ENCODE results near the gene DHX58.
"Not testable (repeated sequence)": the region's sequence is repeated elsewhere in the genome, so short reads cannot be mapped to it uniquely, and the experiment has no call there.

DHX58 gene

GRCh38 chr17:42112552-42113176 is at the start of gene DHX58:
DHX58 (minus strand) TSS chr17:42112714; CDS start chr17:42111892, 822 bp downstream.
- FAIRE-seq, result no peak
- DNase-seq (ENCODE audit: insufficient read length, low spot score), result peak; percentile 41

- DNase-seq (ENCODE audit: insufficient read length, low spot score) (no peak), FAIRE-seq (no peak)
Observed at GRCh38 chr17:42160531-42160910, 48.0 kb upstream of the DHX58 start.

GRCh38 chr17:42159796-42160530 is 47.4 kb upstream of the DHX58 start:
- DNase-seq (ENCODE audit: insufficient read length, low spot score) (no peak), FAIRE-seq (no peak)

- FAIRE-seq, result peak; percentile 57
- no peak for DNase-seq (ENCODE audit: insufficient read length, low spot score)
Observed at GRCh38 chr17:42155614-42156045, 43.1 kb upstream of the DHX58 start.

GRCh38 chr17:42153919-42154742 is 41.6 kb upstream of the DHX58 start:
- FAIRE-seq, result peak; percentile 57
- no peak for DNase-seq (ENCODE audit: insufficient read length, low spot score)

GRCh38 chr17:42146911-42147607 is 34.5 kb upstream of the DHX58 start:
- no peak for DNase-seq (ENCODE audit: insufficient read length, low spot score)
- FAIRE-seq, result no peak

GRCh38 chr17:42143138-42143537 is 30.6 kb upstream of the DHX58 start:
- FAIRE-seq; DNase-seq (ENCODE audit: insufficient read length, low spot score): not testable (repeated sequence)

- FAIRE-seq, result peak; percentile 97
- DNase-seq (ENCODE audit: insufficient read length, low spot score), result peak; percentile 76
Observed at GRCh38 chr17:42142371-42142896, 29.9 kb upstream of the DHX58 start.

GRCh38 chr17:42141382-42141781 is 28.9 kb upstream of the DHX58 start:
- DNase-seq (ENCODE audit: insufficient read length, low spot score) (no peak), FAIRE-seq (peak; percentile 86)

- FAIRE-seq; DNase-seq (ENCODE audit: insufficient read length, low spot score): not testable (repeated sequence)
Observed at GRCh38 chr17:42140690-42141089, 28.2 kb upstream of the DHX58 start.

- DNase-seq (ENCODE audit: insufficient read length, low spot score), result no peak
- no peak for FAIRE-seq
Observed at GRCh38 chr17:42138749-42139492, 26.4 kb upstream of the DHX58 start.

GRCh38 chr17:42136654-42137051 is 24.1 kb upstream of the DHX58 start:
- FAIRE-seq (no peak), DNase-seq (ENCODE audit: insufficient read length, low spot score) (no peak)

GRCh38 chr17:42135664-42136653 is 23.4 kb upstream of the DHX58 start:
- DNase-seq (ENCODE audit: insufficient read length, low spot score) (peak; percentile 52), FAIRE-seq (peak; percentile 75)

GRCh38 chr17:42135151-42135550 is 22.6 kb upstream of the DHX58 start:
- DNase-seq (ENCODE audit: insufficient read length, low spot score) (no peak), FAIRE-seq (no peak)

GRCh38 chr17:42133461-42134041 is 21.0 kb upstream of the DHX58 start:
- no peak for DNase-seq (ENCODE audit: insufficient read length, low spot score)
- FAIRE-seq, result no peak

- FAIRE-seq, result no peak
- no peak for DNase-seq (ENCODE audit: insufficient read length, low spot score)
Observed at GRCh38 chr17:42132941-42133340, 20.4 kb upstream of the DHX58 start.

- FAIRE-seq (no peak), DNase-seq (ENCODE audit: insufficient read length, low spot score) (no peak)
Observed at GRCh38 chr17:42131981-42132432, 19.5 kb upstream of the DHX58 start.

GRCh38 chr17:42131232-42131631 is 18.7 kb upstream of the DHX58 start:
- DNase-seq (ENCODE audit: insufficient read length, low spot score), result no peak
- peak; percentile 55 for FAIRE-seq
